Measurements from ENCODE around the gene ASB2. TPM values are rescaled to one million over a fixed set of nuclear protein-coding genes. Genes with fewer than 3 reads are reported as not detected.
A peak's percentile ranks its signal among the peaks of the same experiment; 100 is the strongest.

The ASB2 gene
- total and polyA plus RNA-seq, 2 of the 8 experiments (the other 6 are each of a cell fraction or from before 2014, with no cell fraction given), result 1.0 to 2.1 TPM

- Histone ChIP-seq H3K27ac (ENCODE audit: low read depth, low read length) (no peak overlapping the region), H2BK15ac (ENCODE audit: low read length) (0 out of 2 replicates have a peak overlapping the region, but pooled peaks have one; percentile 18), H2BK5ac (ENCODE audit: low read depth, low read length) (no peak overlapping the region), H3K4me2 (ENCODE audit: insufficient read depth in 1 of 2, low read depth in 2 of 2, low read length in 2 of 2) (no peak overlapping the region), H3K79me1 (ENCODE audit: low read depth, low read length) (no peaks in the 10 kb centered on the region), H4K91ac (replicated peaks; ENCODE audit: insufficient read length, low read length) (peak overlapping the region; percentile 45), H4K8ac (ENCODE audit: extremely low read depth, insufficient read depth, low read length) (no peak overlapping the region), H4K20me1 (replicated peaks in 1 of 2; ENCODE audit: control insufficient read depth in 1 of 2, insufficient read depth in 2 of 2, low read length in 2 of 2) (no peaks in the 10 kb centered on the region), H3K23me2 (ENCODE audit: low read depth, low read length) (no peaks in the 10 kb centered on the region), H4K5ac (ENCODE audit: insufficient read length, low read depth, low read length) (no peak overlapping the region), H2AFZ (ENCODE audit: low read length) (no peak overlapping the region), H3K4me3 (ENCODE audit: extremely low read depth in 1 of 4, insufficient read depth in 2 of 4, low read depth in 3 of 4, low read length in 4 of 4) (no peak overlapping the region), H3K14ac (ENCODE audit: insufficient read length) (no peak overlapping the region), H3K56ac (replicated peaks; ENCODE audit: insufficient read length, low read depth, low read length) (no peak overlapping the region), H3K79me2 (ENCODE audit: control insufficient read depth in 1 of 2, insufficient read depth in 2 of 2, low read length in 2 of 2) (no peaks in the 10 kb centered on the region), H2BK120ac (replicated peaks; ENCODE audit: low read depth, low read length) (no peak overlapping the region), H3K18ac (ENCODE audit: extremely low read depth, low read length) (no peak overlapping the region), H2BK12ac (ENCODE audit: low read depth, low read length) (no peak overlapping the region), H3K4ac (replicated peaks; ENCODE audit: insufficient read length, low read depth, low read length) (no peak overlapping the region), H2AK5ac (ENCODE audit: low read depth, low read length) (no peak overlapping the region), H2BK20ac (ENCODE audit: low read length) (no peak overlapping the region), H3K9me3 (ENCODE audit: insufficient read depth in 2 of 2, low read depth in 1 of 2, low read length in 1 of 2) (no peaks in the 10 kb centered on the region), H3K23ac (ENCODE audit: insufficient read length) (no peak overlapping the region), H3K4me1 (replicated peaks in 1 of 4; ENCODE audit: control insufficient read depth in 3 of 4, insufficient read depth in 4 of 4, low read length in 3 of 4) (peaks cover 0 to under 1% (median 0%) of the 10 kb centered on the region in 4 experiments; a peak in 2 of 7 replicates), H3K36me3 (ENCODE audit: control insufficient read depth in 2 of 4, insufficient read depth in 4 of 4, low read length in 3 of 4) (no peaks in the 10 kb centered on the region; a peak in 1 of 8 replicates), H3K27me3 (replicated peaks in 1 of 4; ENCODE audit: control insufficient read depth in 3 of 4, extremely low read depth in 1 of 4, insufficient read depth in 3 of 4, low read length in 3 of 4) (no peaks in the 10 kb centered on the region), H3K9ac (replicated peaks in 1 of 4; ENCODE audit: extremely low read depth in 1 of 4, low read depth in 3 of 4, low read length in 3 of 4) (no peak overlapping the region)
- ChIA-PET POLR2A (ENCODE audit: partially characterized antibody) (no interaction called here), CTCF (ENCODE audit: partially characterized antibody) (interaction anchor here (1.3 to 20.5 kb wide), 8 partner anchors 7 to 53 kb away, joined by 4 to 484 read pairs (median 9); partner anchors contain the start of gene CCDC197)
- DNase-seq (ENCODE audit: low read depth in 1 of 2, low spot score in 2 of 2) (no peak), FAIRE-seq (no peak)
- TF ChIP-seq EZH2 (IDR thresholded peaks at IDR 0.05; ENCODE audit: low read depth, low read length, severe bottlenecking) (no peak), ATF2 (IDR thresholded peaks at IDR 0.05; ENCODE audit: low read length) (no peak)
- WGBS, 2 experiments (ENCODE audit: extremely low coverage in 1 of 2, insufficient coverage in 1 of 2, insufficient read length in 1 of 2, insufficient replicate concordance in 2 of 2, low coverage in 1 of 2, low lambda C conversion rate in 2 of 2, missing lambda C conversion rate in 1 of 2), result 84% methylated on average over 19 of the region's 19 CpGs; no CpG with 5 or more reads in 1 of the 2 experiments
Observed at GRCh38 chr14:93947282-93947681, 29.1 kb downstream of the ASB2 start.
